Stimulated activated CD8-positive, alpha-beta memory T cell treated with anti-CD3 and anti-CD28 coated beads, Interleukin-7, amount 100 ng/mL, for 24 hours (primary cell): ENCODE measurements around the gene ELOVL2.

Source experiments
- DNase-seq: peaks from one replicate; pipeline ENCODE4 v3.0.0-alpha.2; 2020; ENCODE audit warnings: low read depth

Gene ELOVL2

GRCh38 chr6:11056871-11057270 lies 12.8 kb upstream of the ELOVL2 start:
- DNase-seq, result no peak

- no peak for DNase-seq
These were observed 11.1 kb upstream of the ELOVL2 start for GRCh38 chr6:11055127-11055627.

GRCh38 chr6:11054722-11055121 lies 10.6 kb upstream of the ELOVL2 start:
- DNase-seq, result no peak

GRCh38 chr6:11053307-11053706 lies 9.2 kb upstream of the ELOVL2 start:
- no peak for DNase-seq

- DNase-seq, result no peak
These were observed 6.6 kb upstream of the ELOVL2 start for GRCh38 chr6:11050731-11051130.

GRCh38 chr6:11044712-11045167 lies 635 bp upstream of the ELOVL2 start:
- no peak for DNase-seq

- no peak for DNase-seq
These were observed 636 bp downstream of the ELOVL2 start for GRCh38 chr6:11043378-11043960.

- no peak for DNase-seq
These were observed 1.2 kb downstream of the ELOVL2 start for GRCh38 chr6:11042750-11043377.

GRCh38 chr6:11042025-11042749 lies 1.9 kb downstream of the ELOVL2 start:
- DNase-seq, result no peak

- no peak for DNase-seq
These were observed 4.0 kb downstream of the ELOVL2 start for GRCh38 chr6:11040134-11040533.

- DNase-seq, result no peak
These were observed 5.1 kb downstream of the ELOVL2 start for GRCh38 chr6:11039040-11039439.

GRCh38 chr6:11036977-11037430 lies 7.1 kb downstream of the ELOVL2 start:
- no peak for DNase-seq

- no peak for DNase-seq
These were observed 7.8 kb downstream of the ELOVL2 start for GRCh38 chr6:11036351-11036740.

GRCh38 chr6:11035616-11036350 lies 8.3 kb downstream of the ELOVL2 start:
- no peak for DNase-seq

- DNase-seq, result no peak
These were observed 10.3 kb downstream of the ELOVL2 start for GRCh38 chr6:11033825-11034224.

GRCh38 chr6:11030904-11031303 lies 13.2 kb downstream of the ELOVL2 start:
- DNase-seq, result no peak

GRCh38 chr6:11028959-11029358 lies 15.1 kb downstream of the ELOVL2 start:
- no peak for DNase-seq

GRCh38 chr6:11027565-11028110 lies 16.5 kb downstream of the ELOVL2 start:
- DNase-seq, result no peak

- DNase-seq, result no peak
These were observed 18.0 kb downstream of the ELOVL2 start for GRCh38 chr6:11025921-11026635.

GRCh38 chr6:11025130-11025529 lies 19.0 kb downstream of the ELOVL2 start:
- DNase-seq, result no peak

- no peak for DNase-seq
These were observed 21.1 kb downstream of the ELOVL2 start for GRCh38 chr6:11023032-11023431.
